A549 (cell line): ENCODE results near the gene CLSTN2.

Source experiments
- POLR2A ChIP-seq: IDR thresholded peaks from 2 replicates; pipeline ENCODE4 v1.6.1; 2012; ENCODE audit warnings: mild to moderate bottlenecking, low read length
- SMC3 ChIP-seq: fragments of >200 bp; sonication (Bioruptor Twin); formaldehyde crosslinking; IDR thresholded peaks from 3 replicates; pipeline ENCODE4 v1.6.1; 2018; ENCODE audit warnings: inconsistent platforms
- TF ChIP-seq, protein P1 (sequence below): fragments of >200 bp; sonication (Bioruptor Twin); formaldehyde crosslinking; IDR thresholded peaks from 3 replicates; pipeline ENCODE4 v1.5.1; 2016

DNA sequence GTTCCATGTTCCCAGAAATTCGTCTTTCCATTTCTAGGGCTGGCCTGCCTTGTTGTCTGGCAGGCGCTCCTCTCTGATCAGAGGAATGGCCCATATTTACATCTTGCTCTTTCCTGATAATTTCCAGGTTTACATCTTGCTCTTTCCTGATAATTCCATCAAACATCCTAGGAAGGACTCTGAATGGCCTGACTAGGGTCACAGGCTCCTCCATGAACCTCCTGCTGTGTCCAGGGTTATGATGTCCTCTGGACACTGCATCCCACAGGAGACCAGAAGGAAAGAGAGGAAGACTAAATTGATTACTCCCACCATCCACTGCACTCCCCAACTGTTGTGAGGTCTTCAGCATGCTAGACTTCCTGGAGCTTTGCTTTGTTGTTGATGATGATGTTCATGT lies 75.4 kb downstream of the CLSTN2 start:
- TF ChIP-seq POLR2A (no peak), SMC3 (no peak)
- TF ChIP-seq, protein P1, sequence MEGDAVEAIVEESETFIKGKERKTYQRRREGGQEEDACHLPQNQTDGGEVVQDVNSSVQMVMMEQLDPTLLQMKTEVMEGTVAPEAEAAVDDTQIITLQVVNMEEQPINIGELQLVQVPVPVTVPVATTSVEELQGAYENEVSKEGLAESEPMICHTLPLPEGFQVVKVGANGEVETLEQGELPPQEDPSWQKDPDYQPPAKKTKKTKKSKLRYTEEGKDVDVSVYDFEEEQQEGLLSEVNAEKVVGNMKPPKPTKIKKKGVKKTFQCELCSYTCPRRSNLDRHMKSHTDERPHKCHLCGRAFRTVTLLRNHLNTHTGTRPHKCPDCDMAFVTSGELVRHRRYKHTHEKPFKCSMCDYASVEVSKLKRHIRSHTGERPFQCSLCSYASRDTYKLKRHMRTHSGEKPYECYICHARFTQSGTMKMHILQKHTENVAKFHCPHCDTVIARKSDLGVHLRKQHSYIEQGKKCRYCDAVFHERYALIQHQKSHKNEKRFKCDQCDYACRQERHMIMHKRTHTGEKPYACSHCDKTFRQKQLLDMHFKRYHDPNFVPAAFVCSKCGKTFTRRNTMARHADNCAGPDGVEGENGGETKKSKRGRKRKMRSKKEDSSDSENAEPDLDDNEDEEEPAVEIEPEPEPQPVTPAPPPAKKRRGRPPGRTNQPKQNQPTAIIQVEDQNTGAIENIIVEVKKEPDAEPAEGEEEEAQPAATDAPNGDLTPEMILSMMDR, result no peak
